Tibial artery (tissue), 4 donors: ENCODE results near the gene ADAMTS2.
A peak's percentile ranks its signal among the peaks of the same experiment; 100 is the strongest.

Source experiments
- DNase-seq, 2 donors: peaks; one replicate each; pipeline ENCODE4 v3.0.0-alpha.2; 2019
- H3K27ac ChIP-seq, 2 donors: fragments of 200-600 bp; sonication (generic) in 1 of 2; 1 replicate in 1 of 2; 2 replicates in 1 of 2; pipeline ENCODE4 v1.5.1; 2018 to 2019; ENCODE audit warnings: mild to moderate bottlenecking in 1 of 2
- H3K27me3 ChIP-seq, 2 donors: fragments of 200-600 bp; sonication (generic) in 1 of 2; one replicate each; pipeline versions ENCODE4 v1.5.1 to v1.6.0; 2016 to 2019
- H3K36me3 ChIP-seq, 3 donors: fragments of 200-600 bp; sonication (generic) in 2 of 3; one replicate each; pipeline ENCODE4 v1.5.1; 2016 to 2019; ENCODE audit warnings: mild to moderate bottlenecking in 2 of 3
- H3K4me1 ChIP-seq, 4 donors: fragments of 200-600 bp; sonication (generic) in 2 of 4; 1 replicate in 3 of 4; 2 replicates in 1 of 4; pipeline ENCODE4 v1.5.1; 2016 to 2019
- H3K4me3 ChIP-seq, 2 donors: fragments of 200-600 bp; sonication (generic) in 1 of 2; 1 replicate in 1 of 2; 2 replicates in 1 of 2; pipeline ENCODE4 v1.5.1; 2018 to 2019; ENCODE audit warnings: mild to moderate bottlenecking in 2 of 2
- H3K9me3 ChIP-seq, 3 donors: fragments of 200-600 bp; sonication (generic) in 1 of 3; one replicate each; pipeline ENCODE4 v1.5.1; 2016 to 2019
- intact Hi-C: fragments of 100-400 bp; cut with DNase I; formaldehyde crosslinking; loops from one replicate; pipeline ENCODE4 v1.15.0; 2023; ENCODE audit warnings: low total_unique reads
- TF ChIP-seq, protein P1 (sequence below), 2 experiments: fragments of 200-600 bp in 1 of 2; fragments of 450-650 bp in 1 of 2; IDR thresholded peaks; one replicate each; pipeline ENCODE4 v1.5.1; 2017 to 2019; ENCODE audit warnings: antibody characterized with exemption in 2 of 2, mild to moderate bottlenecking in 1 of 2, moderate library complexity in 1 of 2

ADAMTS2 gene

GRCh38 chr5:179268399-179268952 lies 76.8 kb downstream of the ADAMTS2 start:
- no peaks in the 10 kb centered on the region for H3K27me3 ChIP-seq
- H3K9me3 ChIP-seq: no peaks in the 10 kb centered on the region
- H3K4me1 ChIP-seq: peaks cover 0 to 90% (median 67%) of the 10 kb centered on the region in 4 donors
- H3K4me3 ChIP-seq: no peak overlapping the region
- intact Hi-C loops: no loop called here
- H3K27ac ChIP-seq: peak overlapping the region in 1 of 2 donors; percentile 75
- H3K36me3 ChIP-seq: no peaks in the 10 kb centered on the region
- DNase-seq: peak; percentile 21 to 62
- TF ChIP-seq, protein P1, sequence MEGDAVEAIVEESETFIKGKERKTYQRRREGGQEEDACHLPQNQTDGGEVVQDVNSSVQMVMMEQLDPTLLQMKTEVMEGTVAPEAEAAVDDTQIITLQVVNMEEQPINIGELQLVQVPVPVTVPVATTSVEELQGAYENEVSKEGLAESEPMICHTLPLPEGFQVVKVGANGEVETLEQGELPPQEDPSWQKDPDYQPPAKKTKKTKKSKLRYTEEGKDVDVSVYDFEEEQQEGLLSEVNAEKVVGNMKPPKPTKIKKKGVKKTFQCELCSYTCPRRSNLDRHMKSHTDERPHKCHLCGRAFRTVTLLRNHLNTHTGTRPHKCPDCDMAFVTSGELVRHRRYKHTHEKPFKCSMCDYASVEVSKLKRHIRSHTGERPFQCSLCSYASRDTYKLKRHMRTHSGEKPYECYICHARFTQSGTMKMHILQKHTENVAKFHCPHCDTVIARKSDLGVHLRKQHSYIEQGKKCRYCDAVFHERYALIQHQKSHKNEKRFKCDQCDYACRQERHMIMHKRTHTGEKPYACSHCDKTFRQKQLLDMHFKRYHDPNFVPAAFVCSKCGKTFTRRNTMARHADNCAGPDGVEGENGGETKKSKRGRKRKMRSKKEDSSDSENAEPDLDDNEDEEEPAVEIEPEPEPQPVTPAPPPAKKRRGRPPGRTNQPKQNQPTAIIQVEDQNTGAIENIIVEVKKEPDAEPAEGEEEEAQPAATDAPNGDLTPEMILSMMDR (IDR thresholded peaks at IDR 0.05): no peak

DNA sequence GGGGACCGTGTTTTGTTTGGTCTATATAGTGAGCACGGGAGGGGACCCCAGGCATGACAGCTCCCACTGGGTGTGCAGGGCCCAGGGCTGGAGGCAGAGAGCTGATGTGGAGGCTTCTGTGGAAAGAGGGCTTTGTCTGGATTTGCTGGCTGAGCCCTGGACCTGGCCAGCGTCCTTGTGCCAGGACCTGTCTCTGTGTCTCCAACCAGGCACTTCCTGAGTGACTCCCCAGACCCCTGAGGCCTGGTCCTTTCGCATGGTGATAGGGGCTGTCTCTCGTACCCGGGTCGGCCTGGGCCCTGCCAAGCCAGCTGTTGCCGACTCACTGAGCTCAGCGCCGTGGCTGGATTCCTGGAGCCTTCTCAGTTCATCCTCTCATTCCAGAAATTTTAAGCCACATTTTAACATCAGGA lies 77.6 kb downstream of the ADAMTS2 start:
- peak; percentile 19 to 62 for DNase-seq
- H3K4me1 ChIP-seq: peaks cover 0 to 82% (median 59%) of the 10 kb centered on the region in 4 donors
- H3K27ac ChIP-seq: peak overlapping the region; percentile 50 to 75
- H3K4me3 ChIP-seq: no peak overlapping the region
- intact Hi-C loops: loop anchor here (2.0 kb wide), 1 partner anchor 47 kb away; no protein-coding TSS in a partner anchor
- no peaks in the 10 kb centered on the region for H3K9me3 ChIP-seq
- TF ChIP-seq, protein P1 (IDR thresholded peaks at IDR 0.05): no peak
- no peaks in the 10 kb centered on the region for H3K27me3 ChIP-seq
- no peaks in the 10 kb centered on the region for H3K36me3 ChIP-seq

GRCh38 chr5:179267071-179267670 lies 78.1 kb downstream of the ADAMTS2 start:
- Histone ChIP-seq H3K4me1 (peaks cover 0 to 77% (median 56%) of the 10 kb centered on the region in 4 donors), H3K27ac (peak overlapping the region; percentile 50 to 75), H3K36me3 (no peaks in the 10 kb centered on the region), H3K9me3 (no peaks in the 10 kb centered on the region), H3K4me3 (no peak overlapping the region), H3K27me3 (no peaks in the 10 kb centered on the region)
- DNase-seq: peak; percentile 23 to 67
- intact Hi-C loops: loop anchor here (2.0 kb wide), 1 partner anchor 48 kb away; no protein-coding TSS in a partner anchor
- TF ChIP-seq, protein P1 (IDR thresholded peaks at IDR 0.05): no peak

- H3K27me3 ChIP-seq: no peaks in the 10 kb centered on the region
- H3K27ac ChIP-seq: peak overlapping the region; percentile 68 to 75
- H3K4me1 ChIP-seq: peaks cover 0 to 70% (median 51%) of the 10 kb centered on the region in 4 donors
- H3K9me3 ChIP-seq: no peaks in the 10 kb centered on the region
- intact Hi-C loops: loop anchor here (2.0 kb wide), 1 partner anchor 48 kb away; no protein-coding TSS in a partner anchor
- H3K36me3 ChIP-seq: no peaks in the 10 kb centered on the region
- peak in 1 of 2 donors; percentile 21 for DNase-seq
- H3K4me3 ChIP-seq: no peak overlapping the region
- TF ChIP-seq, protein P1 (IDR thresholded peaks at IDR 0.05): no peak
Observed at GRCh38 chr5:179266291-179267070, 78.8 kb downstream of the ADAMTS2 start.

DNA sequence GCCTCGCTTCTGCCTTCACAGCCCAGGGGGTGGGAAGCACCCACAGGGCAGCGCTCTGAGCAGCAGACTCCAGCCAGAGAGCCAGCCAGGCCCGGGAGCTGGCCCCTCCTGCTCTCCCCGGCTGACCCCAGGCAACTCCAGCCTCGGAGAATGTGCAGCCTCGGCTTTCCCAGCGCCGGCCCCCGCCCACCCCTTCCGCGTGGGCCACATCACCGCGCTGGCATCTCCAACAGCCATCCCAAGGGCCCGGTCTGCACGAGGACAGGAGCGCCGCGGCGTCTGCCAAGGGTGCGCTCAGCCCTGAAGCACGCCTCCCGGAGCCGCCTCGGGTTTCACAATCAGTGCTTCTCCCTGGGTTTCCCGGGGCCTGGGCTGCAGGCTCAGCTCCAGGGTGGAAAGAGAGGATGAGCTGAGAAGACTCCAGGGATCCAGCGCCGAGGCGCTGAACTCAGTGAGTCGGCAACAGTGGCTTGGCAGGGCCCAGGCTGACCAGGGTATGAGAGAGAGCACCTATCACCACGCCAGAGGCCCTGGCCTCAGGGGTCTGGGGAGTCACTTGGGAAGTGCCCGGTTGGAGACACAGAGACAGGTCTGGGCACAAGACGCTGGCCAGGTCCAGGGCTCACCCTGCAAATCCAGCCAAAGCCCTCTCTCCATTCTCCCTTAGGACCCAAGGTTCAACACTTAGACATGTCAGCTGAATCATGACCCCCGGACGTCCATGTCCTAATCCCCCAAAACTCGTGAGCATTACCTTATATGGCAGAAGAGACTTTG lies 79.6 kb downstream of the ADAMTS2 start:
- TF ChIP-seq, protein P1 (IDR thresholded peaks at IDR 0.05): no peak
- intact Hi-C loops: loop anchor here (2.0 kb wide), 2 partner anchors 49 to 77 kb away; no protein-coding TSS in a partner anchor
- H3K36me3 ChIP-seq: no peaks in the 10 kb centered on the region
- peak; percentile 97 to 99 for DNase-seq
- peak overlapping the region in 1 of 2 donors; percentile 23 for H3K4me3 ChIP-seq
- peak overlapping the region; percentile 68 to 75 for H3K27ac ChIP-seq
- H3K9me3 ChIP-seq: no peaks in the 10 kb centered on the region
- H3K4me1 ChIP-seq: peaks cover 0 to 62% (median 43%) of the 10 kb centered on the region in 4 donors
- no peaks in the 10 kb centered on the region for H3K27me3 ChIP-seq
